Astrocyte (in vitro differentiated cells and primary cell): ENCODE results near the gene SPSB3. TPM values are rescaled to one million over a fixed set of nuclear protein-coding genes. Genes with fewer than 3 reads are reported as not detected.

Experiments
- DNase-seq: peaks from one replicate; pipeline ENCODE4 v3.0.0-alpha.2; 2010; ENCODE audit warnings: low read depth
- FAIRE-seq: peaks from 2 replicates; lab custom pipeline; 2011; peaks lifted over from hg19 to GRCh38; lab: Jason Lieb, UNC
- H2AFZ ChIP-seq: 2 replicates; pipeline ENCODE4 v1.6.0; 2012; ENCODE audit warnings: low read depth, low read length, inconsistent platforms
- H3K27ac ChIP-seq: 2 replicates; pipeline ENCODE4 v1.5.1; 2011; ENCODE audit warnings: low read depth, low read length, inconsistent platforms
- H3K27me3 ChIP-seq: 2 replicates; pipeline ENCODE4 v1.6.0; 2011; ENCODE audit warnings: low read length, inconsistent platforms; ENCODE audit not compliant: insufficient read depth
- H3K36me3 ChIP-seq: 2 replicates; pipeline ENCODE4 v1.5.1; 2011; ENCODE audit warnings: low read length, inconsistent platforms; ENCODE audit not compliant: insufficient read depth
- H3K4me1 ChIP-seq: 2 replicates; pipeline ENCODE4 v1.5.1; 2011; ENCODE audit warnings: low read length, inconsistent platforms; ENCODE audit not compliant: insufficient read depth
- H3K4me2 ChIP-seq: 2 replicates; pipeline ENCODE4 v1.6.0; 2012; ENCODE audit warnings: low read length, inconsistent platforms
- H3K4me3 ChIP-seq: 2 replicates; pipeline ENCODE4 v1.5.1; 2011; ENCODE audit warnings: low read depth, mild to moderate bottlenecking, low read length, inconsistent platforms; ENCODE audit not compliant: insufficient read depth
- H3K79me2 ChIP-seq: 2 replicates; pipeline ENCODE4 v1.6.0; 2012; ENCODE audit warnings: mild to moderate bottlenecking, low read length, inconsistent platforms; ENCODE audit not compliant: insufficient read depth
- H3K9ac ChIP-seq: 2 replicates; pipeline ENCODE4 v1.6.0; 2012; ENCODE audit warnings: mild to moderate bottlenecking, low read length, inconsistent platforms
- H3K9me3 ChIP-seq: 2 replicates; pipeline ENCODE4 v1.5.1; 2012; ENCODE audit warnings: low read depth, mild to moderate bottlenecking, low read length, inconsistent platforms; ENCODE audit not compliant: insufficient read depth
- H4K20me1 ChIP-seq: 2 replicates; pipeline ENCODE4 v1.6.0; 2012; ENCODE audit warnings: low read length, inconsistent platforms; ENCODE audit not compliant: insufficient read depth
- H3K27ac Mint-ChIP-seq: one replicate; pipeline ENCODE4 v1.8.0; 2021; ENCODE audit warnings: mild to moderate bottlenecking, mixed read lengths; ENCODE audit not compliant: unreplicated experiment
- H3K27me3 Mint-ChIP-seq: one replicate; pipeline ENCODE4 v1.8.0; 2021; ENCODE audit warnings: low read depth, mixed read lengths; ENCODE audit not compliant: unreplicated experiment
- H3K36me3 Mint-ChIP-seq: one replicate; pipeline ENCODE4 v1.8.0; 2021; ENCODE audit warnings: low read depth, mixed read lengths; ENCODE audit not compliant: unreplicated experiment
- H3K4me1 Mint-ChIP-seq: one replicate; pipeline ENCODE4 v1.8.0; 2021; ENCODE audit warnings: low read depth, mixed read lengths; ENCODE audit not compliant: unreplicated experiment
- H3K4me3 Mint-ChIP-seq: one replicate; pipeline ENCODE4 v1.8.0; 2021; ENCODE audit warnings: mild to moderate bottlenecking, moderate library complexity, mixed read lengths; ENCODE audit not compliant: unreplicated experiment
- H3K9me3 Mint-ChIP-seq: one replicate; pipeline ENCODE4 v1.8.0; 2021; ENCODE audit warnings: mild to moderate bottlenecking, mixed read lengths; ENCODE audit not compliant: unreplicated experiment
- CTCF ChIP-seq: IDR thresholded peaks from 2 replicates; pipeline ENCODE4 v1.5.1; 2011; ENCODE audit warnings: low read depth, mild to moderate bottlenecking, inconsistent platforms, low read length, moderate library complexity; ENCODE audit not compliant: insufficient read depth
- EZH2 ChIP-seq: IDR thresholded peaks from 2 replicates; pipeline ENCODE4 v1.6.1; 2012; ENCODE audit warnings: mild to moderate bottlenecking, low read length, inconsistent platforms; ENCODE audit not compliant: insufficient read depth
- total RNA-seq: library from RNA; stranded (reverse); gene quantifications from 2 replicates; pipeline ENCODE4 v1.2.1, GENCODE V29; 2021

SPSB3 gene
- total RNA-seq, 1 donor from 2014 or later = 23.3 TPM

GRCh38 chr16:1771188-1771863 lies 11.0 kb downstream of the SPSB3 start, which contains the start of gene NME3:
Gene NME3 (minus strand): TSS chr16:1771543. CDS start chr16:1771534, 9 bp downstream.
- FAIRE-seq (no peak), DNase-seq (peak; percentile 43)
- H3K4me1 ChIP-seq = peaks cover 26% of the 10 kb centered on the region
- peaks cover 54% of the 10 kb centered on the region for H4K20me1 ChIP-seq
- H3K27me3 ChIP-seq = no peaks in the 10 kb centered on the region
- no peak within 1 kb of the TSS for H2AFZ ChIP-seq
- peak within 1 kb of the TSS; percentile 91 for H3K4me2 ChIP-seq
- H3K4me1 Mint-ChIP-seq = peaks cover 6% of the 10 kb centered on the region
- peak within 1 kb of the TSS; percentile 66 for H3K4me3 ChIP-seq
- peak within 1 kb of the TSS; percentile 38 for H3K27ac ChIP-seq
- H3K9ac ChIP-seq = peak within 1 kb of the TSS; percentile 91
- peak within 1 kb of the TSS; percentile 91 for H3K4me3 Mint-ChIP-seq
- peaks cover 39% of the 10 kb centered on the region for H3K79me2 ChIP-seq
- H3K36me3 Mint-ChIP-seq = no peaks in the 10 kb centered on the region
- H3K27ac Mint-ChIP-seq = peak within 1 kb of the TSS; percentile 98
- no peaks in the 10 kb centered on the region for H3K9me3 Mint-ChIP-seq
- H3K27me3 Mint-ChIP-seq = no peaks in the 10 kb centered on the region
- H3K9me3 ChIP-seq = no peaks in the 10 kb centered on the region
- no peaks in the 10 kb centered on the region for H3K36me3 ChIP-seq
- TF ChIP-seq EZH2 (no peak), CTCF (no peak)

GRCh38 chr16:1770328-1771187 lies 11.8 kb downstream of the SPSB3 start:
- Histone ChIP-seq H4K20me1 (peaks cover 54% of the 10 kb centered on the region), H3K4me1 (peaks cover 26% of the 10 kb centered on the region), H3K9ac (peak overlapping the region; percentile 91), H2AFZ (no peak overlapping the region), H3K79me2 (peaks cover 38% of the 10 kb centered on the region), H3K27ac (peak overlapping the region; percentile 38), H3K4me3 (peak overlapping the region; percentile 65), H3K9me3 (no peaks in the 10 kb centered on the region), H3K27me3 (no peaks in the 10 kb centered on the region), H3K4me2 (peak overlapping the region; percentile 91), H3K36me3 (no peaks in the 10 kb centered on the region)
- Mint-ChIP-seq H3K36me3 (no peaks in the 10 kb centered on the region), H3K27ac (peak overlapping the region; percentile 87), H3K9me3 (no peaks in the 10 kb centered on the region), H3K4me1 (peaks cover 6% of the 10 kb centered on the region), H3K4me3 (peak overlapping the region; percentile 86), H3K27me3 (no peaks in the 10 kb centered on the region)
- DNase-seq = peak; percentile 61
- no peak for FAIRE-seq
- TF ChIP-seq EZH2 (no peak), CTCF (no peak)
